Measurements from ENCODE around the gene TTI1.

GRCh38 chr20:37938181-37938750 lies 95.0 kb downstream of the TTI1 start:
- TF ChIP-seq CTCF (IDR thresholded peaks at IDR 0.05) (no peak), POLR2A (IDR thresholded peaks at IDR 0.05) (no peak)

All from ovary (tissue), 3 donors.